GM12872 (cell line): ENCODE data around the gene KLHL28.

Experiments
- TF ChIP-seq, protein P1 (sequence below): IDR thresholded peaks from 3 replicates; pipeline ENCODE4 v1.5.1; 2011; ENCODE audit warnings: low read depth, mild to moderate bottlenecking, low read length, moderate library complexity; ENCODE audit not compliant: insufficient read depth

KLHL28 gene

DNA sequence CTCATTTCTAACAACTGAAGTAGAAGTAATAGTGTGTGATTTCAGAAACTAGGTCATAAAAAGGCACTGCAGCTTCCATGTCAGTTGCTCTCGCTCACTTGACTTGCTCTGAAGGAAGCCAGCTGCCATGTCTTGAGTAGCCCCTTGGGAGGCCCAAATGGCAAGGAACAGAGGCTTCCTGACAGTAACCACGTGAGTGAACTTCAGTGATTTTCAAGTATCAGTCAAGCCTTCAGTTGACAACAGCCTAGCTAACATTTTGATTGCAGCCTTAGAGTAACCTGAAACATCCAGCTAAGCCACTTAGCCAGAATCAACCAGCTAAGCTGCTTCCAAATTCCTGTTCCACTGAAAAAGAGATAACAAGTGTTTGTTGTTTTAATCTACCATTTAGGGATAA is 26.9 kb upstream of the KLHL28 start:
- TF ChIP-seq, protein P1, sequence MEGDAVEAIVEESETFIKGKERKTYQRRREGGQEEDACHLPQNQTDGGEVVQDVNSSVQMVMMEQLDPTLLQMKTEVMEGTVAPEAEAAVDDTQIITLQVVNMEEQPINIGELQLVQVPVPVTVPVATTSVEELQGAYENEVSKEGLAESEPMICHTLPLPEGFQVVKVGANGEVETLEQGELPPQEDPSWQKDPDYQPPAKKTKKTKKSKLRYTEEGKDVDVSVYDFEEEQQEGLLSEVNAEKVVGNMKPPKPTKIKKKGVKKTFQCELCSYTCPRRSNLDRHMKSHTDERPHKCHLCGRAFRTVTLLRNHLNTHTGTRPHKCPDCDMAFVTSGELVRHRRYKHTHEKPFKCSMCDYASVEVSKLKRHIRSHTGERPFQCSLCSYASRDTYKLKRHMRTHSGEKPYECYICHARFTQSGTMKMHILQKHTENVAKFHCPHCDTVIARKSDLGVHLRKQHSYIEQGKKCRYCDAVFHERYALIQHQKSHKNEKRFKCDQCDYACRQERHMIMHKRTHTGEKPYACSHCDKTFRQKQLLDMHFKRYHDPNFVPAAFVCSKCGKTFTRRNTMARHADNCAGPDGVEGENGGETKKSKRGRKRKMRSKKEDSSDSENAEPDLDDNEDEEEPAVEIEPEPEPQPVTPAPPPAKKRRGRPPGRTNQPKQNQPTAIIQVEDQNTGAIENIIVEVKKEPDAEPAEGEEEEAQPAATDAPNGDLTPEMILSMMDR = no peak

DNA sequence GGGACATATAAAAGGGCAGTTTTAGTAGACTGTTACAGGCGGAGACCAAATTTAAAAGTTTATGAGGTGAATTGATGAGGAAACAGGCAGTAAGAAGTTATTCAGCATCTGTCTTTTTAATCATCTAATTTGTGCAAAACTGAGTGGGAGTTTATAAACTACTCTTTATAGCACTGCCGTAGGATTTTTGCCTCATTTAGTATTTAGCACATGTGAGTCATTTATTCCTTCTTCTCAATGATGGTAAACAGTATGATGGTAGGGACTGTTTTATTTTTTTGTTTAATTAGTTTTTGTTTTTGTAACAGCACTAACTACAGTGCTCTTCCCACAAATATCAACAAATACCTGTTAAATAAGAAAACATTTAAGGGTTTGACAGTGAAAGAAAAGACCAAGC is 20.8 kb upstream of the KLHL28 start:
- TF ChIP-seq, protein P1 = no peak

DNA sequence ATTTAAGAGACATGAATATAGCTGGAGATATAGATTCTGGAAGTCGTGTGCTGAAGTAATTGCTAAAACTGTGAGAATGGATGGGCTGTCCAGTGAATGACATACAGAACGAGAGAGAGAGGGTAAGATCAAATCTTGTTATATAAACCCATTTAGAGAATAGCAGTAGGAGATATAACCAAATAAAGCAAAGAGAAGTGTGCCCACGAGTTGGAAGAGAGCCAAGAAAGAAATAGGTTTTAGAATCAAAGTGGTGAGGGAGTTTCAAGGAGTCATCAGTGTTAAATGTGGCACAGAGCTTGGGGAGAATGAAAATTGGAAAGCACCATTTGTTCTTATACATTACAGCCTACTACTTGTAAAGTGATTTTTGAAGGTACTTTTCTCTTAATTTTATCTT is 19.5 kb upstream of the KLHL28 start:
- TF ChIP-seq, protein P1 = no peak

DNA sequence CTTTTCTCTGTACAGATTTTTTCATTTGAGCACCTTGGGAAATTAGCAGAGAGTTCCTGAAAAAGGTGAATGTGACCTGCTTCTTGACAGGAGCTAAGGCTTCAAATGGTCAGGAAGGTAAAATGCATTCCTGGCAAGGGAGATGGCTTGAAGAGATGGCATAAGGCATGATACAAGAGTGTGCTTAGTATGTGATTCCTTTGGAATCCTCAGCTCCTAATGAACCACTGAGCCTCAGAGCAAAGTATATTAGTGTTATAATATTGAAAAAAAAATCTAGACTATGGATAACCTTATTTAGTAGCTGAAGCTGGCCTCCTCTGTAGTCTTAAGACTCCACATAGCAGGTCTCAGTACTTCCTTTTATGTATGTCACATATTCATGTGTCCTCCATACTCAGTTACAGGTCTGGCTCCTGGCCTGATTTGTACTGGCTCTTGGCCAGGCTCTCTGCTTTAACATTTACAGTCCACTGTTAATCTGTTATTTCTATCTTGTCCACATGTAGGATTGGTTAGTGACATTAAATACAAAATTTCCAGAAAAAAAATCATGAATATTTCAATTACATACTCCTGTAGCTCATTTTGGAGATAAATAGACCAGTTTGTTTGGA is 18.1 kb upstream of the KLHL28 start:
- TF ChIP-seq, protein P1 = no peak

GRCh38 chr14:44979273-44979672 is 17.5 kb upstream of the KLHL28 start:
- TF ChIP-seq, protein P1 = no peak

DNA sequence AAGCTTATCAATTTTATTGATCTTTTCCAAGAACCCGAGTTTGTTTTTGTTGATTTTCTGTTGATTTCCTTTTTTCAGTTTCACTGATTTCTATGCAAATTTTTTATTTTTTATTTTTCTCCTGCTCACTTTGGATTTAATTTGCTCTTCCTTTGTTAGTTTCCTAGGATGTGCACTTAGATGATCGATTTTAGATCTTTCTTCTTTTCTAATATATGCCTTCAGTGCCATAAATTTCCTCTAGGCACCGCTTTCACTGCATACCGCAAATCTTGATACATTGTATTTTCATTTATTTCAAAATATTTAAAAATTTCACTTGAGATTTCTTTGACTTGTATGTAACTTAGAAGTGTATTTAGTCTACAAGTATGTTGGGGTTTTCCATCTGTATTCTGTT is 9.7 kb upstream of the KLHL28 start:
- TF ChIP-seq, protein P1 = no peak

DNA sequence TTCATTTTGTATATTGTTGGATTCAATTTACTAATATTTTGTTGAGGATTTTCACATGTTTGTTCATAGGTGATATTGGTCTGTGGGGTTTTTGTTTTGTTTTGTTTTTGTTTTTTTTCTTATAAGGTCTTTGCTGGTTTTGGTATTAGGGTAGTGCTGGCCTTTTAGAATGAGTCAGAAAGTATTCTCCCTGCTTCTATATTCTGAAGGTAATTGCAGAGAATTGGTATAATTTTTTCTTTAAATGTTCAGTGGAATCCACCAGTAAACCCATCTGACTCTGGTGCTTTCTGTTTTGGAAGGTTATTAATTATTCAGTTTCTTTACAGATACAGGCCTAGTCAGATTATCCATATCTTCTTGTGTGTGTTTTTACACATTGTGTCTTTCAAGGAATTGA is 9.2 kb upstream of the KLHL28 start:
- TF ChIP-seq, protein P1 = no peak
